Measurements from ENCODE around the gene KSR2. TPM values are rescaled to one million over a fixed set of nuclear protein-coding genes. Genes with fewer than 3 reads are reported as not detected.
"Not testable (repeated sequence)": the region's sequence is repeated elsewhere in the genome, so short reads cannot be mapped to it uniquely, and the experiment has no call there.

KSR2 gene
- polyA plus RNA-seq, 3 donors, result 0.88 to 0.98 (median 0.95) TPM

GRCh38 chr12:117872546-117873169 lies 96.1 kb downstream of the KSR2 start:
- no peak for DNase-seq (ENCODE audit: extremely low read depth in 1 of 11, low read depth in 9 of 11, low spot score in 4 of 11)

- DNase-seq (ENCODE audit: extremely low read depth in 1 of 11, low read depth in 9 of 11, low spot score in 4 of 11), result no peak
These were observed 99.2 kb downstream of the KSR2 start for GRCh38 chr12:117869551-117869950.

- DNase-seq (ENCODE audit: extremely low read depth in 1 of 11, low read depth in 9 of 11, low spot score in 4 of 11), result no peak
These were observed 101.4 kb downstream of the KSR2 start for GRCh38 chr12:117867348-117867747.

GRCh38 chr12:117865505-117865904 lies 103.3 kb downstream of the KSR2 start:
- no peak for DNase-seq (ENCODE audit: extremely low read depth in 1 of 11, low read depth in 9 of 11, low spot score in 4 of 11)

GRCh38 chr12:117863002-117863709 lies 105.6 kb downstream of the KSR2 start:
- no peak for DNase-seq (ENCODE audit: extremely low read depth in 1 of 11, low read depth in 9 of 11, low spot score in 4 of 11)

- no peak for DNase-seq (ENCODE audit: extremely low read depth in 1 of 11, low read depth in 9 of 11, low spot score in 4 of 11)
These were observed 107.1 kb downstream of the KSR2 start for GRCh38 chr12:117861691-117862090.

- not testable (repeated sequence) for DNase-seq (ENCODE audit: extremely low read depth in 1 of 11, low read depth in 9 of 11, low spot score in 4 of 11)
These were observed 108.0 kb downstream of the KSR2 start for GRCh38 chr12:117860787-117861290.

GRCh38 chr12:117860111-117860510 lies 108.7 kb downstream of the KSR2 start:
- no peak for DNase-seq (ENCODE audit: extremely low read depth in 1 of 11, low read depth in 9 of 11, low spot score in 4 of 11)

GRCh38 chr12:117857632-117858612 lies 110.9 kb downstream of the KSR2 start:
- no peak for DNase-seq (ENCODE audit: extremely low read depth in 1 of 11, low read depth in 9 of 11, low spot score in 4 of 11)

- not testable (repeated sequence) for DNase-seq (ENCODE audit: extremely low read depth in 1 of 11, low read depth in 9 of 11, low spot score in 4 of 11)
These were observed 111.7 kb downstream of the KSR2 start for GRCh38 chr12:117857139-117857538.

GRCh38 chr12:117855165-117855564 lies 113.6 kb downstream of the KSR2 start:
- DNase-seq (ENCODE audit: extremely low read depth in 1 of 11, low read depth in 9 of 11, low spot score in 4 of 11), result no peak

- peak in 4 of 11 donors; percentile 15 to 33 (median 21) for DNase-seq (ENCODE audit: extremely low read depth in 1 of 11, low read depth in 9 of 11, low spot score in 4 of 11)
These were observed 114.3 kb downstream of the KSR2 start for GRCh38 chr12:117854339-117855012.

- no peak for DNase-seq (ENCODE audit: extremely low read depth in 1 of 11, low read depth in 9 of 11, low spot score in 4 of 11)
These were observed 115.2 kb downstream of the KSR2 start for GRCh38 chr12:117853600-117853999.

GRCh38 chr12:117850048-117850447 lies 118.7 kb downstream of the KSR2 start:
- DNase-seq (ENCODE audit: extremely low read depth in 1 of 11, low read depth in 9 of 11, low spot score in 4 of 11), result peak in 8 of 11 donors; percentile 20 to 41 (median 30)

GRCh38 chr12:117847371-117847770 lies 121.4 kb downstream of the KSR2 start:
- no peak for DNase-seq (ENCODE audit: extremely low read depth in 1 of 11, low read depth in 9 of 11, low spot score in 4 of 11)

GRCh38 chr12:117845271-117845904 lies 123.4 kb downstream of the KSR2 start:
- no peak for DNase-seq (ENCODE audit: extremely low read depth in 1 of 11, low read depth in 9 of 11, low spot score in 4 of 11)

- no peak for DNase-seq (ENCODE audit: extremely low read depth in 1 of 11, low read depth in 9 of 11, low spot score in 4 of 11)
These were observed 124.5 kb downstream of the KSR2 start for GRCh38 chr12:117844114-117844830.

- no peak for DNase-seq (ENCODE audit: extremely low read depth in 1 of 11, low read depth in 9 of 11, low spot score in 4 of 11)
These were observed 126.2 kb downstream of the KSR2 start for GRCh38 chr12:117842630-117843029.

Data from renal cortex interstitium (tissue), 11 donors.